ENCODE results near the gene RHOB. TPM values are rescaled to one million over a fixed set of nuclear protein-coding genes. Genes with fewer than 3 reads are reported as not detected.

Gene RHOB
- total and polyA plus RNA-seq, 2 of the 13 experiments (the other 11 are each of a cell fraction or from before 2014, with no cell fraction given) = 192 to 268 TPM

GRCh38 chr2:20447437-20448245 is 767 bp downstream of the RHOB start (continued):
- TF ChIP-seq ZFP91 (CRISPR knock-in tag; IDR thresholded peaks at IDR 0.05; ENCODE audit: borderline replicate concordance) (peak; percentile 73), MEIS1 (CRISPR knock-in tag; IDR thresholded peaks at IDR 0.05; ENCODE audit: borderline replicate concordance) (peak; percentile 62), ZBTB37 (CRISPR knock-in tag; IDR thresholded peaks at IDR 0.05) (peak; percentile 49; the same call in 1 of the 2 replicates), ELF4 (CRISPR knock-in tag; IDR thresholded peaks at IDR 0.05; ENCODE audit: borderline replicate concordance) (no peak), MTA1 (CRISPR knock-in tag; IDR thresholded peaks at IDR 0.05; ENCODE audit: borderline replicate concordance) (peak; percentile 59; the same call in 1 of the 2 replicates), HNF1B (CRISPR knock-in tag; IDR thresholded peaks at IDR 0.05) (no peak; the same call in 1 of the 2 replicates), SNAPC4 (CRISPR knock-in tag; IDR thresholded peaks at IDR 0.05) (peak; percentile 37; the same call in 1 of the 2 replicates), MYNN (CRISPR knock-in tag; IDR thresholded peaks at IDR 0.05; ENCODE audit: low read depth) (no peak), HDAC1 (CRISPR knock-in tag; IDR thresholded peaks at IDR 0.05) (0 out of 2 replicates have a peak, but pooled peaks have one; percentile 16), DPF2 (CRISPR knock-in tag; IDR thresholded peaks at IDR 0.05; ENCODE audit: borderline replicate concordance, low read depth) (0 out of 2 replicates have a peak, but pooled peaks have one; percentile 55), HOMEZ (CRISPR knock-in tag; IDR thresholded peaks at IDR 0.05; ENCODE audit: low read depth) (no peak), ZNF317 (CRISPR knock-in tag; IDR thresholded peaks at IDR 0.05) (peak; percentile 78; the same call in 1 of the 2 replicates)
